Large intestine (tissue), 3 donors: ENCODE measurements around the gene GUCY1A2. TPM values are rescaled to one million over a fixed set of nuclear protein-coding genes. Genes with fewer than 3 reads are reported as not detected.

Source experiments
- DNase-seq, 2 donors: peaks; one replicate each; pipeline versions ENCODE4 v3.0.0 to v3.0.0-alpha.2; 2013
- H3K27ac ChIP-seq: one replicate; pipeline ENCODE4 v1.5.1; 2013; ENCODE audit warnings: low read length
- H3K27me3 ChIP-seq: 2 replicates; pipeline ENCODE4 v1.6.1; 2013; ENCODE audit warnings: low read length; ENCODE audit not compliant: control insufficient read depth, insufficient read depth
- H3K36me3 ChIP-seq: 2 replicates; pipeline ENCODE4 v1.6.1; 2013; ENCODE audit warnings: low read length; ENCODE audit not compliant: control insufficient read depth, insufficient read depth
- H3K4me1 ChIP-seq: one replicate; pipeline ENCODE4 v1.6.1; 2013; ENCODE audit warnings: low read length; ENCODE audit not compliant: control insufficient read depth, insufficient read depth
- H3K4me3 ChIP-seq: one replicate; pipeline ENCODE4 v1.5.1; 2013; ENCODE audit warnings: low read length
- H3K9me3 ChIP-seq: one replicate; pipeline ENCODE4 v1.6.1; 2013; ENCODE audit warnings: mild to moderate bottlenecking, low read depth, low read length, moderate library complexity; ENCODE audit not compliant: control insufficient read depth
- WGBS: methylation state at CpG from one replicate; pipeline ENCODE4 v1.1.5; 2013; ENCODE audit warnings: low lambda C conversion rate; ENCODE audit not compliant: insufficient coverage; 5-methylcytosine and 5-hydroxymethylcytosine counted together
- polyA plus RNA-seq: library from polyadenylated mRNA; unstranded; fragments of 120-200 nt; gene quantifications from one replicate; pipeline ENCODE4 v1.2.1, GENCODE V29; 2013

GUCY1A2 gene
- polyA plus RNA-seq, 1 donor = 4.0 TPM

DNA sequence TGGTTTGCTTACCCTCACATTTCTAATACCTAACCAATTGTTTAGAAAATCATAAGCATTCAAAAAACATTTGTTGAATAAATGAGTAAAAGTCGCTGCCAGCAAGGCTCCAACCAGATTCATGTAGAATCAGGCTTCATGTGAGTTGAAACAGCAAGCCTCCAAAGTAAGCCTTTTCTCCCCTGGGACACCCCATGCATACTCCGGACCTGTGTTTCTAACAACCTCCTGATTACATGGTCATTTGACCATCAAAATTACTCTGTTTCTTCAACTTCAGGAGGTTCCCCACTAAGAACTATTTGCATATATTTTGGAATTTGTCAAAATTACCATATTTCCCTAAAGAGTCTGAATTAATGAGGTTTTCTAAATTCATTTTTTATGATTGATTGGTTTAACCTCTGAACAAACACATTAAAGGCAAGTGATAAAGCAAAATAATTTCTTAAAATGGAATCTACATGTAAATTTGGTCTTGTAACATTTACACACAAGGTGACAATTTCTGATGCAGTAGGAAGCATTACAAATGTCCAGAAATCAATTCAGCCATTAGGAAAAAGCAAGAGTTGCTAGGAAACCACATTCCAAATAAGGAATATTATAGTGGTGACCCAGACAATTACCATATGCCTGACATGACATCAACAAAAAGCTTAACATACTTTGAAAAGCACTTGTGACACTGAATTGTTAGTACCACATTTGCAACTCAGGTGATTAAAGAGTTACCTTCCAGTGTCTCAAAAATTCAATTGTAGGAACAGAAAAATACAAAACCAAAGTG is 252.6 kb downstream of the GUCY1A2 start:
- H3K9me3 ChIP-seq = no peaks in the 10 kb centered on the region

GRCh38 chr11:106763501-106763900 is 254.8 kb downstream of the GUCY1A2 start:
- WGBS = 88% methylated on average over 2 of the region's 3 CpGs
- Histone ChIP-seq H3K27me3 (no peaks in the 10 kb centered on the region), H3K4me1 (no peaks in the 10 kb centered on the region), H3K9me3 (no peaks in the 10 kb centered on the region), H3K27ac (no peak overlapping the region), H3K36me3 (no peaks in the 10 kb centered on the region), H3K4me3 (no peak overlapping the region)
- no peak for DNase-seq

More for the DNA sequence above, 252.6 kb downstream of the GUCY1A2 start:
- no peak for DNase-seq
- no peak overlapping the region for H3K27ac ChIP-seq
- no peaks in the 10 kb centered on the region for H3K27me3 ChIP-seq
- H3K4me1 ChIP-seq = no peaks in the 10 kb centered on the region
- H3K36me3 ChIP-seq = no peaks in the 10 kb centered on the region
- no peak overlapping the region for H3K4me3 ChIP-seq
- WGBS = no CpG with 5 or more reads among the region's 2 CpGs

- no peak overlapping the region for H3K27ac ChIP-seq
- no peaks in the 10 kb centered on the region for H3K36me3 ChIP-seq
- H3K27me3 ChIP-seq = no peaks in the 10 kb centered on the region
- WGBS = no CpG with 5 or more reads among the region's 1 CpG
- no peak overlapping the region for H3K4me3 ChIP-seq
- H3K9me3 ChIP-seq = no peaks in the 10 kb centered on the region
- no peak for DNase-seq
- no peaks in the 10 kb centered on the region for H3K4me1 ChIP-seq
Observed at GRCh38 chr11:106761745-106762144, 256.5 kb downstream of the GUCY1A2 start.

- no CpG with 5 or more reads among the region's 1 CpG for WGBS
- no peaks in the 10 kb centered on the region for H3K9me3 ChIP-seq
- DNase-seq = no peak
- H3K27me3 ChIP-seq = no peaks in the 10 kb centered on the region
- no peak overlapping the region for H3K27ac ChIP-seq
- no peaks in the 10 kb centered on the region for H3K4me1 ChIP-seq
- no peak overlapping the region for H3K4me3 ChIP-seq
- no peaks in the 10 kb centered on the region for H3K36me3 ChIP-seq
Observed at GRCh38 chr11:106761240-106761639, 257.0 kb downstream of the GUCY1A2 start.

GRCh38 chr11:106748059-106748458 is 270.2 kb downstream of the GUCY1A2 start:
- H3K9me3 ChIP-seq = no peaks in the 10 kb centered on the region
- no CpG with 5 or more reads among the region's 1 CpG for WGBS
- no peak for DNase-seq
- H3K27me3 ChIP-seq = no peaks in the 10 kb centered on the region
- no peak overlapping the region for H3K4me3 ChIP-seq
- H3K4me1 ChIP-seq = no peaks in the 10 kb centered on the region
- no peaks in the 10 kb centered on the region for H3K36me3 ChIP-seq
- no peak overlapping the region for H3K27ac ChIP-seq

DNA sequence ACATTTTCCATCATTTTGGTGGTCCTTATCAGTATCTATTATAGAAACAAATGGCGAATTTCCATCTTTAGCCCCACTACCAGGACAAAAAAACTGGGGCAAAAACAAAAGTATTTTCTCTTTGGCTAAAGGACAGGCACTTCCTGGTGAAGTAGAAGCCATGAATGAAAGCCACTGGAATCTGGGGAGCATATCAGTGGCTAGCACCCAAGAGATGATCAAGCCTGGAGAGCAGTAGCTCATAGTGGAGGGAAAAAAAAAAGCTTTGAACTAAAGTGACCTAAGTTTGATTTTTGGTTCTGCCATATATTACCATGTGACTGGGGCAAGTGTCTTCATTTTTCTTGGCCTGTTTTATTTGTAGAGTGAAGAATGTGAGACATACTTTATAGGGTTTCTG is 272.3 kb downstream of the GUCY1A2 start:
- Histone ChIP-seq H3K9me3 (no peaks in the 10 kb centered on the region), H3K27ac (no peak overlapping the region), H3K4me3 (no peak overlapping the region), H3K4me1 (no peaks in the 10 kb centered on the region), H3K36me3 (no peaks in the 10 kb centered on the region), H3K27me3 (no peaks in the 10 kb centered on the region)
- no peak for DNase-seq
- no CpG with 5 or more reads among the region's 1 CpG for WGBS

DNA sequence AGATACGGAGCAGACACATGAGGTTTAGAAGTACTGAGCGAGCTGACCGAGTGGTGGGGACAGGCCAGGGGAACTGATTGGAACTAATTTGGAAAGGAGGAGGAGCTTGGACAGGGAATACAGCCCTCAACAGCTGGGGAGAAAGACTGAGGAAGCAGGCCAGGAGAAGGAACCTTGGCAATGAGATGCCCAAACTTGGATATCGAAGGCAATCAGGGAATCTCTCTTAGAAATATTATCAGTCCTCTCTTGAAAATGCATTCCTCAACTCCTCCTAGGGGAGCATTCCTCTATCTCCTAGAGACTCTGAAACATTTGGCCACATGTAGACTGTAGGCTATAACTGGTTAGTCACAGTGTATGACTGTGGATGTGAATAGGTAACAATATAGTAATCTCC is 284.6 kb downstream of the GUCY1A2 start:
- H3K9me3 ChIP-seq = peaks cover 3% of the 10 kb centered on the region
- H3K36me3 ChIP-seq = no peaks in the 10 kb centered on the region
- no peak overlapping the region for H3K4me3 ChIP-seq
- H3K4me1 ChIP-seq = no peaks in the 10 kb centered on the region
- WGBS = 95% methylated on average over 3 of the region's 4 CpGs
- no peaks in the 10 kb centered on the region for H3K27me3 ChIP-seq
- H3K27ac ChIP-seq = no peak overlapping the region
- no peak for DNase-seq

GRCh38 chr11:106728859-106729258 is 289.4 kb downstream of the GUCY1A2 start:
- H3K27me3 ChIP-seq = no peaks in the 10 kb centered on the region
- H3K4me3 ChIP-seq = no peak overlapping the region
- no peaks in the 10 kb centered on the region for H3K36me3 ChIP-seq
- H3K4me1 ChIP-seq = no peaks in the 10 kb centered on the region
- DNase-seq = no peak
- H3K9me3 ChIP-seq = no peaks in the 10 kb centered on the region
- H3K27ac ChIP-seq = no peak overlapping the region

- Histone ChIP-seq H3K27ac (no peak overlapping the region), H3K4me3 (no peak overlapping the region), H3K9me3 (no peaks in the 10 kb centered on the region), H3K36me3 (no peaks in the 10 kb centered on the region), H3K27me3 (no peaks in the 10 kb centered on the region), H3K4me1 (no peaks in the 10 kb centered on the region)
- 100% methylated on average over 1 of the region's 1 CpG for WGBS
- DNase-seq = no peak
Observed at GRCh38 chr11:106728379-106728778, 289.9 kb downstream of the GUCY1A2 start.

DNA sequence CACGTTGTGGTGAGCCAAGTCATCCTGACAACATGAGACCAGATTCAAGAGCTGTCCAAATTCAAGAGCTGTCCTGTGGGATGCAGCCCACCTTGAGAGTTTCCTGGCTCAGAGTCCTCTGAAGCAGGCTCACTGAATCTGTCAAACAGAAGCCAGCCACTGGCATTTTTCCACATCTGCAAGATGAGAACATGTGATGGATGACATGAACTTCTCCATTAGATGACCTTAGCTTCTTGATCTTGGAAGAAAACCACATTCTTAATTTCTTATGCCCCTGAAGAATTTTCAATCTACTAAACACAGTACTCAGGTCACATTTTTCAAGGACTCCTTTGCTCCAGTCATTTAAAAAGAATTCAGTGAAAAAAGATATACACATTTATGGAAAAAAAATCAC is 291.0 kb downstream of the GUCY1A2 start:
- H3K4me3 ChIP-seq = no peak overlapping the region
- no CpG with 5 or more reads among the region's 1 CpG for WGBS
- H3K9me3 ChIP-seq = no peaks in the 10 kb centered on the region
- H3K36me3 ChIP-seq = no peaks in the 10 kb centered on the region
- no peaks in the 10 kb centered on the region for H3K4me1 ChIP-seq
- no peak overlapping the region for H3K27ac ChIP-seq
- DNase-seq = no peak
- H3K27me3 ChIP-seq = no peaks in the 10 kb centered on the region

DNA sequence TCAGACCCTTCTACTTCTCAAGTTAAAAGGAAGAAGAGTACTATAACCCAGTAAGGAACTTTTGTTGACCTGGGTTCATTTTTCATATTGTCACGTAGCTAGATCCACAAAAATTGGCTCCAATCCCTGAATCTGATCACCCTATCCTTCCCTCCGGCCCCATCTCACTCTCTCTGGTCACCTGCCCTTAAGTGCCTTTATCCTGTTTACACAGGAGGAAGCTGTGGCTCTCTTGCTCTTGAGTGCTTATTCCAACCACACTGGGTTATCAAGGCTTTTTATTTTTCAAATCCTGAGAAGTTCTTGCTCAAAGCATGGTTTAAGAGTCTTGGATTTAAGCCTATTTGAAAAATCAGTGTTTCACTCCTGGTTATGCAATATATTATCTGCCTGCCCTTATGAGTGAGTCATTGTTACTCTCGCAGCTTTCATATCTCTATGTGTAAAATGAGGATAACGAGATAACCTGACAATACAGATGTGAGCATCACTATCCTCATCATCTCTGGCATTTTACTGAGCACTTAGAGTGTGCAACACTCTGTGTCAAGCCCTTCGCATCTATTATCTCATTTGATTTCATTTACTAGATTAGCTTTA is 293.9 kb downstream of the GUCY1A2 start:
- 49% methylated on average over 3 of the region's 5 CpGs for WGBS
- Histone ChIP-seq H3K4me1 (no peaks in the 10 kb centered on the region), H3K27me3 (no peaks in the 10 kb centered on the region), H3K4me3 (no peak overlapping the region), H3K36me3 (no peaks in the 10 kb centered on the region), H3K27ac (no peak overlapping the region), H3K9me3 (no peaks in the 10 kb centered on the region)
- peak in 1 of 2 donors; percentile 6 for DNase-seq
